GM06990 (cell line): ENCODE measurements around the gene MIDN.
A peak's percentile ranks its signal among the peaks of the same experiment; 100 is the strongest.

Source experiments
- DNase-seq: peaks from one replicate; pipeline ENCODE4 v3.0.0-alpha.2; 2011; ENCODE audit not compliant: insufficient read length; ENCODE audit errors: extremely low read depth
- H3K27me3 ChIP-seq: replicated peaks from 2 replicates; pipeline ENCODE4 v1.6.0; 2011; ENCODE audit warnings: low read length; ENCODE audit not compliant: control insufficient read depth, insufficient read depth
- H3K36me3 ChIP-seq: 2 replicates; pipeline ENCODE4 v1.5.1; 2011; ENCODE audit warnings: low read length; ENCODE audit not compliant: control insufficient read depth, insufficient read depth
- H3K4me3 ChIP-seq: replicated peaks from 2 replicates; pipeline ENCODE4 v1.5.1; 2011; ENCODE audit warnings: low read depth, mild to moderate bottlenecking, control low read depth, low read length
- CTCF ChIP-seq: IDR thresholded peaks from 2 replicates; pipeline ENCODE4 v1.5.1; 2011; ENCODE audit warnings: low read length, control low read depth, mild to moderate bottlenecking, inconsistent platforms; ENCODE audit not compliant: insufficient read depth, poor library complexity, severe bottlenecking

The MIDN gene

GRCh38 chr19:1287354-1288225 lies 39.2 kb downstream of the MIDN start:
- no peak for DNase-seq
- H3K27me3 ChIP-seq = no peaks in the 10 kb centered on the region; the same call in none of the 2 replicates
- no peak overlapping the region for H3K4me3 ChIP-seq
- no peaks in the 10 kb centered on the region for H3K36me3 ChIP-seq
- TF ChIP-seq CTCF = no peak

GRCh38 chr19:1288226-1288612 lies 39.8 kb downstream of the MIDN start:
- Histone ChIP-seq H3K27me3 (no peaks in the 10 kb centered on the region; the same call in none of the 2 replicates), H3K4me3 (no peak overlapping the region), H3K36me3 (no peaks in the 10 kb centered on the region)
- TF ChIP-seq CTCF = no peak
- DNase-seq = no peak

- Histone ChIP-seq H3K4me3 (no peak overlapping the region), H3K27me3 (no peaks in the 10 kb centered on the region; the same call in none of the 2 replicates), H3K36me3 (no peaks in the 10 kb centered on the region)
- no peak for DNase-seq
- no peak for TF ChIP-seq CTCF
These were observed 40.7 kb downstream of the MIDN start for GRCh38 chr19:1288833-1289685.

- Histone ChIP-seq H3K36me3 (no peaks in the 10 kb centered on the region), H3K4me3 (no peak overlapping the region), H3K27me3 (no peaks in the 10 kb centered on the region; the same call in none of the 2 replicates)
- no peak for DNase-seq
- TF ChIP-seq CTCF = peak; percentile 33
These were observed 41.3 kb downstream of the MIDN start for GRCh38 chr19:1289686-1290025.

GRCh38 chr19:1290196-1290702 lies 41.9 kb downstream of the MIDN start:
- TF ChIP-seq CTCF = no peak
- no peak for DNase-seq
- Histone ChIP-seq H3K4me3 (no peak overlapping the region), H3K27me3 (no peaks in the 10 kb centered on the region; the same call in none of the 2 replicates), H3K36me3 (no peaks in the 10 kb centered on the region)
